HEK293 (cell line): Measurements from ENCODE around the gene NME5.
"Not testable (repeated sequence)": the region's sequence is repeated elsewhere in the genome, so short reads cannot be mapped to it uniquely, and the experiment has no call there.

Experiments used
- CTCF ChIA-PET: fragments of 350-600 bp; formaldehyde crosslinking; extraction: SDS; loops from one replicate; lab custom pipeline; 2021; ENCODE audit warnings: antibody characterized with exemption; lab: Yijun Ruan, JAX
- POLR2A ChIA-PET: fragments of 300-600 bp; formaldehyde crosslinking; extraction: SDS; loops from one replicate; lab custom pipeline; 2020; ENCODE audit warnings: antibody characterized with exemption, inconsistent platforms; lab: Yijun Ruan, JAX
- H3K27ac ChIP-seq: fragments of 200-500 bp; sonication (Bioruptor generic); 2 replicates; pipeline ENCODE4 v1.5.1; 2014; ENCODE audit warnings: low read depth, low read length, control low read depth, inconsistent platforms; ENCODE audit errors: extremely low read depth
- H3K36me3 ChIP-seq, 2 experiments: fragments of 200-500 bp in 1 of 2; sonication (Bioruptor generic) in 1 of 2; 1 replicate in 1 of 2; 2 replicates in 1 of 2; pipeline ENCODE4 v1.5.1; 2014 to 2017; ENCODE audit warnings: inconsistent platforms in 2 of 2, low read length in 2 of 2; ENCODE audit not compliant: control insufficient read depth in 2 of 2, insufficient read depth in 1 of 2
- H3K4me1 ChIP-seq: fragments of 200-500 bp; sonication (Bioruptor generic); 2 replicates; pipeline ENCODE4 v1.5.1; 2014; ENCODE audit warnings: mild to moderate bottlenecking, low read length, inconsistent platforms; ENCODE audit not compliant: control insufficient read depth, insufficient read depth
- H3K4me3 ChIP-seq: 2 replicates; pipeline ENCODE4 v1.5.1; 2011; ENCODE audit warnings: low read depth, mild to moderate bottlenecking, control low read depth, low read length, moderate library complexity
- H3K9me3 ChIP-seq: fragments of 200-500 bp; sonication (Bioruptor generic); 2 replicates; pipeline ENCODE4 v1.5.1; 2014; ENCODE audit warnings: low read depth, low read length, inconsistent platforms; ENCODE audit not compliant: control insufficient read depth, insufficient read depth
- IKZF3 ChIP-seq: fragments of 450-650 bp; IDR thresholded peaks from 2 replicates; pipeline ENCODE4 v1.5.0; 2018; ENCODE audit warnings: missing biosample characterization, mild to moderate bottlenecking, missing genetic modification characterization, moderate library complexity
- PRDM1 ChIP-seq: fragments of 450-650 bp; formaldehyde crosslinking; IDR thresholded peaks from 2 replicates; pipeline ENCODE4; 2016; ENCODE audit warnings: missing biosample characterization, missing genetic modification characterization
- RBAK ChIP-seq: fragments of 450-650 bp; formaldehyde crosslinking; IDR thresholded peaks from 2 replicates; pipeline ENCODE4 v1.5.1; 2016; ENCODE audit warnings: missing biosample characterization, missing genetic modification characterization
- ZBTB17 ChIP-seq: fragments of 450-650 bp; formaldehyde crosslinking; IDR thresholded peaks from 2 replicates; pipeline ENCODE4 v1.5.1; 2016; ENCODE audit warnings: missing biosample characterization, missing genetic modification characterization
- ZBTB20 ChIP-seq: fragments of 450-650 bp; formaldehyde crosslinking; IDR thresholded peaks from 2 replicates; pipeline ENCODE4 v1.5.1; 2016; ENCODE audit warnings: missing biosample characterization, missing genetic modification characterization
- ZBTB8A ChIP-seq: fragments of 450-650 bp; formaldehyde crosslinking; IDR thresholded peaks from 2 replicates; pipeline ENCODE4 v1.5.1; 2016; ENCODE audit warnings: missing biosample characterization, missing genetic modification characterization
- ZNF2 ChIP-seq: fragments of 450-650 bp; formaldehyde crosslinking; IDR thresholded peaks from 2 replicates; pipeline ENCODE4 v1.5.1; 2016; ENCODE audit warnings: missing biosample characterization, missing genetic modification characterization
- ZNF366 ChIP-seq: fragments of 450-650 bp; formaldehyde crosslinking; conservative IDR thresholded peaks from 2 replicates; pipeline ENCODE4 v1.5.1; 2016; ENCODE audit warnings: missing biosample characterization, missing genetic modification characterization
- ZNF549 ChIP-seq: fragments of 450-650 bp; IDR thresholded peaks from 2 replicates; pipeline ENCODE4 v1.5.1; 2018; ENCODE audit warnings: missing biosample characterization, missing genetic modification characterization, mild to moderate bottlenecking, inconsistent platforms, moderate library complexity
- ZNF600 ChIP-seq: fragments of 450-650 bp; formaldehyde crosslinking; IDR thresholded peaks from 2 replicates; pipeline ENCODE4 v1.5.1; 2016; ENCODE audit warnings: missing biosample characterization, missing genetic modification characterization
- ZNF654 ChIP-seq: fragments of 450-650 bp; formaldehyde crosslinking; IDR thresholded peaks from 2 replicates; pipeline ENCODE4 v1.5.1; 2016; ENCODE audit warnings: low read depth, missing biosample characterization, missing genetic modification characterization
- ZNF660 ChIP-seq: fragments of 450-650 bp; IDR thresholded peaks from 2 replicates; pipeline ENCODE4 v1.5.1; 2018; ENCODE audit warnings: missing biosample characterization, mild to moderate bottlenecking, missing genetic modification characterization
- ZSCAN16 ChIP-seq: fragments of 450-650 bp; formaldehyde crosslinking; IDR thresholded peaks from 2 replicates; pipeline ENCODE4 v1.5.1; 2016; ENCODE audit warnings: missing biosample characterization, missing genetic modification characterization
- TF ChIP-seq, protein P1 (sequence below): fragments of 450-650 bp; formaldehyde crosslinking; IDR thresholded peaks from 2 replicates; pipeline ENCODE4 v1.5.1; 2016; ENCODE audit warnings: missing biosample characterization, missing genetic modification characterization
- TF ChIP-seq, protein P2 (sequence below): fragments of 450-650 bp; formaldehyde crosslinking; IDR thresholded peaks from 2 replicates; pipeline ENCODE4 v1.5.1; 2016; ENCODE audit warnings: missing biosample characterization, missing genetic modification characterization
- TF ChIP-seq, protein P3 (sequence below): fragments of 450-650 bp; formaldehyde crosslinking; IDR thresholded peaks from 2 replicates; pipeline ENCODE4 v1.5.1; 2016; ENCODE audit warnings: missing biosample characterization, missing genetic modification characterization, borderline replicate concordance
- TF ChIP-seq, protein P4 (sequence below): fragments of 450-650 bp; formaldehyde crosslinking; IDR thresholded peaks from 2 replicates; pipeline ENCODE4 v1.5.1; 2016; ENCODE audit warnings: missing biosample characterization, missing genetic modification characterization, low read depth
- TF ChIP-seq, protein P5 (sequence below): fragments of 450-650 bp; formaldehyde crosslinking; IDR thresholded peaks from 2 replicates; pipeline ENCODE4 v1.5.1; 2016; ENCODE audit warnings: missing biosample characterization, missing genetic modification characterization

Gene NME5

DNA sequence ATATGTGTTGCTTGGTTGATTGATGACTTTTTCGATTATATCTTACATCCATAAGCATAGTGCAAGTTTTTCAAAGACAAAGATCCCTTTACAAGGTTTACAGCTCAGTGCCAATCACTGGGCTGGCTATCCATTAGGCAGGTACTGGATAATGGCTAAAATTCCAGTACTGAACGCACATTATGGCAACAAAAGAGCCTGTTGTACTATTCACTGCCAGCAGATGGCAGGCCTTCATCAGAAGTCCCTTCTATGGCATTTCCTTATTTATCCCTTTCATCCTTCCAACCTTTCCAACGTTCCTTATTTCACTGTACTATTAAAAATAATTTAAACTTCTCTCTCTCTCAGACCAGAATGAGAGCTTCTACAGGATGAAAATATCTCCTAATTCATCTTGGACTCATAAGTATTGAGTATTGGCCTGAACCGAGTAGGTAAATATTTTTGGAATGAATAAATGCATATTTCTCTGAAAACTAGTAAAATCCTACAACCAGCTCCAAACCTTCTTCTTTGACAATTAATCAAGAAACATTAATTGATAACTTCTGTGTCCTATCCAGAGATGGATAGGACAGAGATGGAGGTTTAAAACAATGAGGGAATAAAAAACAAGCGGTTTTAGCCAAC lies 62.0 kb downstream of the NME5 start:
- H3K27ac ChIP-seq, result no peak overlapping the region
- no peak for TF ChIP-seq ZSCAN16 (tag by site-specific recombination)
- peak; percentile 65 for TF ChIP-seq IKZF3 (tag by site-specific recombination)
- TF ChIP-seq ZBTB8A (tag by site-specific recombination), result no peak
- TF ChIP-seq RBAK (tag by site-specific recombination), result no peak
- no peak for TF ChIP-seq ZNF2 (tag by site-specific recombination)
- TF ChIP-seq ZNF366, result peak; percentile 62
- TF ChIP-seq PRDM1 (tag by site-specific recombination), result 0 out of 2 replicates have a peak, but pooled peaks have one; percentile 16
- TF ChIP-seq ZNF660 (tag by site-specific recombination), result 0 out of 2 replicates have a peak, but pooled peaks have one; percentile 71
- peak; percentile 48 for TF ChIP-seq ZNF600 (tag by site-specific recombination)
- TF ChIP-seq ZNF654, result peak; percentile 94
- TF ChIP-seq ZNF549 (tag by site-specific recombination), result no peak
- TF ChIP-seq, protein P1, sequence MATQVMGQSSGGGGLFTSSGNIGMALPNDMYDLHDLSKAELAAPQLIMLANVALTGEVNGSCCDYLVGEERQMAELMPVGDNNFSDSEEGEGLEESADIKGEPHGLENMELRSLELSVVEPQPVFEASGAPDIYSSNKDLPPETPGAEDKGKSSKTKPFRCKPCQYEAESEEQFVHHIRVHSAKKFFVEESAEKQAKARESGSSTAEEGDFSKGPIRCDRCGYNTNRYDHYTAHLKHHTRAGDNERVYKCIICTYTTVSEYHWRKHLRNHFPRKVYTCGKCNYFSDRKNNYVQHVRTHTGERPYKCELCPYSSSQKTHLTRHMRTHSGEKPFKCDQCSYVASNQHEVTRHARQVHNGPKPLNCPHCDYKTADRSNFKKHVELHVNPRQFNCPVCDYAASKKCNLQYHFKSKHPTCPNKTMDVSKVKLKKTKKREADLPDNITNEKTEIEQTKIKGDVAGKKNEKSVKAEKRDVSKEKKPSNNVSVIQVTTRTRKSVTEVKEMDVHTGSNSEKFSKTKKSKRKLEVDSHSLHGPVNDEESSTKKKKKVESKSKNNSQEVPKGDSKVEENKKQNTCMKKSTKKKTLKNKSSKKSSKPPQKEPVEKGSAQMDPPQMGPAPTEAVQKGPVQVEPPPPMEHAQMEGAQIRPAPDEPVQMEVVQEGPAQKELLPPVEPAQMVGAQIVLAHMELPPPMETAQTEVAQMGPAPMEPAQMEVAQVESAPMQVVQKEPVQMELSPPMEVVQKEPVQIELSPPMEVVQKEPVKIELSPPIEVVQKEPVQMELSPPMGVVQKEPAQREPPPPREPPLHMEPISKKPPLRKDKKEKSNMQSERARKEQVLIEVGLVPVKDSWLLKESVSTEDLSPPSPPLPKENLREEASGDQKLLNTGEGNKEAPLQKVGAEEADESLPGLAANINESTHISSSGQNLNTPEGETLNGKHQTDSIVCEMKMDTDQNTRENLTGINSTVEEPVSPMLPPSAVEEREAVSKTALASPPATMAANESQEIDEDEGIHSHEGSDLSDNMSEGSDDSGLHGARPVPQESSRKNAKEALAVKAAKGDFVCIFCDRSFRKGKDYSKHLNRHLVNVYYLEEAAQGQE, result peak; percentile 57; the same call in 1 of the 2 replicates
- TF ChIP-seq, protein P2, sequence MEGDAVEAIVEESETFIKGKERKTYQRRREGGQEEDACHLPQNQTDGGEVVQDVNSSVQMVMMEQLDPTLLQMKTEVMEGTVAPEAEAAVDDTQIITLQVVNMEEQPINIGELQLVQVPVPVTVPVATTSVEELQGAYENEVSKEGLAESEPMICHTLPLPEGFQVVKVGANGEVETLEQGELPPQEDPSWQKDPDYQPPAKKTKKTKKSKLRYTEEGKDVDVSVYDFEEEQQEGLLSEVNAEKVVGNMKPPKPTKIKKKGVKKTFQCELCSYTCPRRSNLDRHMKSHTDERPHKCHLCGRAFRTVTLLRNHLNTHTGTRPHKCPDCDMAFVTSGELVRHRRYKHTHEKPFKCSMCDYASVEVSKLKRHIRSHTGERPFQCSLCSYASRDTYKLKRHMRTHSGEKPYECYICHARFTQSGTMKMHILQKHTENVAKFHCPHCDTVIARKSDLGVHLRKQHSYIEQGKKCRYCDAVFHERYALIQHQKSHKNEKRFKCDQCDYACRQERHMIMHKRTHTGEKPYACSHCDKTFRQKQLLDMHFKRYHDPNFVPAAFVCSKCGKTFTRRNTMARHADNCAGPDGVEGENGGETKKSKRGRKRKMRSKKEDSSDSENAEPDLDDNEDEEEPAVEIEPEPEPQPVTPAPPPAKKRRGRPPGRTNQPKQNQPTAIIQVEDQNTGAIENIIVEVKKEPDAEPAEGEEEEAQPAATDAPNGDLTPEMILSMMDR (tag by site-specific recombination), result peak; percentile 74; the same call in 1 of the 2 replicates
- H3K4me3 ChIP-seq, result no peak overlapping the region
- ChIA-PET CTCF (interaction anchor here (0.5 to 6.5 kb wide), 56 partner anchors 8 to 886 kb away, joined by 3 to 96 read pairs (median 4); partner anchors contain the start of genes BRD8 and NME5), POLR2A (no interaction called here)
- H3K9me3 ChIP-seq, result no peaks in the 10 kb centered on the region
- no peaks in the 10 kb centered on the region for H3K36me3 ChIP-seq
- no peaks in the 10 kb centered on the region for H3K4me1 ChIP-seq

DNA sequence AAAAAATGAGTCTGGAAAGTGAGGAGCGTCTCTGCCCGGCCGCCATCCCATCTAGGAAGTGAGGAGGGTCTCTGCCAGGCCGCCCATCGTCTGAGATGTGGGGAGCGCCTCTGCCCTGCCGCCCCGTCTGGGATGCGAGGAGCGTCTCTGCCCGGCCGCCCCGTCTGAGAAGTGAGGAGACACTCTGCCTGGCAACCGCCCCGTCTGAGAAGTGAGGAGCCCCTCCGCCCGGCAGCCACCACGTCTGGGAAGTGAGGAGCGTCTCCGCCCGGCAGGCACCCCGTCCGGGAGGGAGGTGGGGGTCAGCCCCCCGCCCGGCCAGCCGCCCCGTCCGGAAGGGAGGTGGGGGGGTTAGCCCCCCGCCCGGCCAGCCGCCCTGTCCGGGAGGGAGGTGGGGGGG lies 69.2 kb downstream of the NME5 start:
- H3K4me1 ChIP-seq, H3K36me3 ChIP-seq, POLR2A ChIA-PET, H3K4me3 ChIP-seq, H3K9me3 ChIP-seq, H3K27ac ChIP-seq: not testable (repeated sequence)
- CTCF ChIA-PET, result interaction anchor here (0.6 to 3.6 kb wide), 15 partner anchors 13 to 391 kb away, joined by 3 to 78 read pairs (median 5); partner anchors contain the start of gene WNT8A

DNA sequence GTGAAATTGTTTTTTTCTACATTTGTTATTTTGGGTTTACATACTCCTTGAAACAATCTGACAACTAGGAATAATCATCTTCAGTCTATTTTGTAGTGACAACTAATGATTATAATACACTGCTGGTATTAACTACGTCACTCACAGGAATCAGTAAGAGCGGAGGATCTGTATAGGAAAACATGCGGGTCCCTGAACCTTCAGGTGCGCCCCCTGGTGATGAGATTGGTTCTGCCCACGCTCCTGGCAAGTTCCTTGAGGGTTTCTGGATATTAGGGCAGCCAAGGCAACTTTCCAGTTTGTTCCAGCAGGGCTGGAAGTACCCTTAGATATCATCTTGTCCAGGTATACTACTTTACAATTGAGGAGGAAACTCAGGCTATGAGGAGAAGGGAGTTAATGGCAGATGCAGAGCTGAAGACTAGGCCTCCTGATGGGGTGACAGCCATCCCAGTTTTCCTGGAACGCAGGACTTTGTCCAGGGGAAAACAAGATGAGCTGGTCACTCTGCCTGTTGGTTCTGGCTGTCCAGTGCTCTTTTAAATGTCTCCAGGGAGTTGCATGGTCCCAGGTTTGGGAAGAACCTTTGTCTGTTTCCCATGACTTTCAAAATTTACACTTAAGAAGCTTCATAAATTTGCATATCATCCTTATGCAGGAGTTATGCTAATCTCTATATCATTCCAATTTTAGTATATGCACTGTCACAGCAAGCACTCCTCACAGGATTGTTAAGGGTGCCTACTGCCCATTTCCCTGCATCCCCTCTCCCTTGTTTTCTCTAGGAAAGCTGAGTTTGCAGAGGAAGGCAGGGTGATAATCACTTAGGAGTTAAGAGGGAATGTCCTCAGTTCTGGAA lies 70.3 kb downstream of the NME5 start:
- H3K9me3 ChIP-seq, result no peaks in the 10 kb centered on the region
- H3K27ac ChIP-seq, result no peak overlapping the region
- H3K36me3 ChIP-seq, result no peaks in the 10 kb centered on the region
- POLR2A ChIA-PET, result no interaction called here
- no peak overlapping the region for H3K4me3 ChIP-seq
- no peaks in the 10 kb centered on the region for H3K4me1 ChIP-seq
- CTCF ChIA-PET, result interaction anchor here (0.5 to 3.6 kb wide), 45 partner anchors 8 to 1237 kb away, joined by 3 to 78 read pairs (median 4); partner anchors contain the start of gene WNT8A
- TF ChIP-seq, protein P3, sequence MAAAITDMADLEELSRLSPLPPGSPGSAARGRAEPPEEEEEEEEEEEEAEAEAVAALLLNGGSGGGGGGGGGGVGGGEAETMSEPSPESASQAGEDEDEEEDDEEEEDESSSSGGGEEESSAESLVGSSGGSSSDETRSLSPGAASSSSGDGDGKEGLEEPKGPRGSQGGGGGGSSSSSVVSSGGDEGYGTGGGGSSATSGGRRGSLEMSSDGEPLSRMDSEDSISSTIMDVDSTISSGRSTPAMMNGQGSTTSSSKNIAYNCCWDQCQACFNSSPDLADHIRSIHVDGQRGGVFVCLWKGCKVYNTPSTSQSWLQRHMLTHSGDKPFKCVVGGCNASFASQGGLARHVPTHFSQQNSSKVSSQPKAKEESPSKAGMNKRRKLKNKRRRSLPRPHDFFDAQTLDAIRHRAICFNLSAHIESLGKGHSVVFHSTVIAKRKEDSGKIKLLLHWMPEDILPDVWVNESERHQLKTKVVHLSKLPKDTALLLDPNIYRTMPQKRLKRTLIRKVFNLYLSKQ, result no peak
- TF ChIP-seq ZBTB20 (tag by site-specific recombination) (no peak), IKZF3 (tag by site-specific recombination) (no peak), ZBTB17 (peak; percentile 48; the same call in 1 of the 2 replicates)
- TF ChIP-seq, protein P4, sequence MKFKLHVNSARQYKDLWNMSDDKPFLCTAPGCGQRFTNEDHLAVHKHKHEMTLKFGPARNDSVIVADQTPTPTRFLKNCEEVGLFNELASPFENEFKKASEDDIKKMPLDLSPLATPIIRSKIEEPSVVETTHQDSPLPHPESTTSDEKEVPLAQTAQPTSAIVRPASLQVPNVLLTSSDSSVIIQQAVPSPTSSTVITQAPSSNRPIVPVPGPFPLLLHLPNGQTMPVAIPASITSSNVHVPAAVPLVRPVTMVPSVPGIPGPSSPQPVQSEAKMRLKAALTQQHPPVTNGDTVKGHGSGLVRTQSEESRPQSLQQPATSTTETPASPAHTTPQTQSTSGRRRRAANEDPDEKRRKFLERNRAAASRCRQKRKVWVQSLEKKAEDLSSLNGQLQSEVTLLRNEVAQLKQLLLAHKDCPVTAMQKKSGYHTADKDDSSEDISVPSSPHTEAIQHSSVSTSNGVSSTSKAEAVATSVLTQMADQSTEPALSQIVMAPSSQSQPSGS (tag by site-specific recombination), result peak; percentile 74
- TF ChIP-seq, protein P5, sequence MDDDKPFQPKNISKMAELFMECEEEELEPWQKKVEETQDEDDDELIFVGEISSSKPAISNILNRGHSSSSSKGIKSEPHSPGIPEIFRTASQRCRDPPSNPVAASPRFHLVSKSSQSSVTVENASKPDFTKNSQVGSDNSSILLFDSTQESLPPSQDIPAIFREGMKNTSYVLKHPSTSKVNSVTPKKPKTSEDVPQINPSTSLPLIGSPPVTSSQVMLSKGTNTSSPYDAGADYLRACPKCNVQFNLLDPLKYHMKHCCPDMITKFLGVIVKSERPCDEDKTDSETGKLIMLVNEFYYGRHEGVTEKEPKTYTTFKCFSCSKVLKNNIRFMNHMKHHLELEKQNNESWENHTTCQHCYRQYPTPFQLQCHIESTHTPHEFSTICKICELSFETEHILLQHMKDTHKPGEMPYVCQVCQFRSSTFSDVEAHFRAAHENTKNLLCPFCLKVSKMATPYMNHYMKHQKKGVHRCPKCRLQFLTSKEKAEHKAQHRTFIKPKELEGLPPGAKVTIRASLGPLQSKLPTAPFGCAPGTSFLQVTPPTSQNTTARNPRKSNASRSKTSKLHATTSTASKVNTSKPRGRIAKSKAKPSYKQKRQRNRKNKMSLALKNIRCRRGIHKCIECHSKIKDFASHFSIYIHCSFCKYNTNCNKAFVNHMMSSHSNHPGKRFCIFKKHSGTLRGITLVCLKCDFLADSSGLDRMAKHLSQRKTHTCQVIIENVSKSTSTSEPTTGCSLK (tag by site-specific recombination), result no peak
